ENCODE results near the gene PRELID3B. TPM values are rescaled to one million over a fixed set of nuclear protein-coding genes. Genes with fewer than 3 reads are reported as not detected.

The PRELID3B gene
- total RNA-seq, 1 experiment from 2014 or later, result 83.4 TPM

GRCh38 chr20:58991715-58992114 is 50.9 kb downstream of the PRELID3B start:
- peaks cover 94% of the 10 kb centered on the region for H3K36me3 ChIP-seq (ENCODE audit: insufficient read depth, low read length, poor library complexity, severe bottlenecking)
- ChIA-PET CTCF (no interaction called here), POLR2A (ENCODE audit: low non-redundant PET) (interaction anchor here (0.6 kb wide), 1 partner anchor 63 kb away, joined by 3 read pairs; no protein-coding TSS in a partner anchor)
- DNase-seq (ENCODE audit: low spot score), result no peak
- BruUV-seq (replicated peaks), result no TSS peak
- no peaks in the 10 kb centered on the region for H3K9me3 ChIP-seq (ENCODE audit: low read depth, low read length, poor library complexity, severe bottlenecking)
- H3K4me1 ChIP-seq (ENCODE audit: insufficient read depth, low read length, poor library complexity, severe bottlenecking), result no peaks in the 10 kb centered on the region
- TF ChIP-seq EZH2 (IDR thresholded peaks at IDR 0.05; ENCODE audit: borderline replicate concordance, low read depth, low read length, poor library complexity, severe bottlenecking) (no peak), CTCF (conservative IDR thresholded peaks at IDR 0.05; ENCODE audit: low read depth, low read length) (no peak)
- H3K27me3 ChIP-seq (replicated peaks; ENCODE audit: insufficient read depth, low read depth, low read length, poor library complexity), result no peaks in the 10 kb centered on the region
- no peak overlapping the region for H3K27ac ChIP-seq (ENCODE audit: low read depth, low read length, poor library complexity, severe bottlenecking)
- no peak overlapping the region for H3K4me3 ChIP-seq (ENCODE audit: low read depth, low read length, poor library complexity, severe bottlenecking)
- intact Hi-C loops (cut with micrococcal nuclease; ENCODE audit: unreplicated experiment), result no loop called here

DNA sequence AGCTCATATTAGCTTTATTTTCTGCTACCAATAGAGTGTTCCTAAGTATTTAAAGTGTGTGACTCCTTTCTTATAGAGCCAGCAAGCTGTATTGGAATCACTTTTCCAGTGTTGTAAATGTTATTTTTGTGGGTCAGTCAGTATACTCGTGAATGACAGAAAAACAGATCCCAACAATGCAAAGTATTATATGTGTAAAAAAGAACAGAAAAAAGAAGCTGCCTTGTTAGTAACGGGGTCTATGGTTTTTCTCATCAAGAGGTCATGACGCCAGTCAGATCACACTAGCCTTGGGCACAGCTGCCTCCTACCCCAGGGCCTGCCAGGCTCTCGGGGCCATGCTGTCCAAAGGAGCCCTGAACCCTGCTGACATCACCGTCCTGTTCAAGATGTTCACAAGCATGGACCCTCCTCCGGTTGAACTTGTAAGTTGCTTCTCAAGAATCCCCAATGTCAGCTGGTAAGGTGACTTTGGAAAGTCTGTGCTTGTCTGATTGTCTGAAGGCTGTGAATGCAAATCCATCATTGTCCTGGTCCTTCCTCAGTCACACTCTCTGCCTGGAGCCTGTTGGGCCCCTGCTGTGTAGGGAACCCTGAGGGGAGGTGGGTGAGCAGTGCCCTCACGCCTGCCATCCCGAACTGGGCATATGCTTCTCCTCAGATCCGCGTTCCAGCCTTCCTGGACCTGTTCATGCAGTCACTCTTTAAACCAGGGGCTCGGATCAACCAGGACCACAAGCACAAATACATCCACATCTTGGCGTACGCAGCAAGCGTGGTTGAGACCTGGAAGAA is 51.7 kb downstream of the PRELID3B start:
- CTCF ChIA-PET, result no interaction called here
- intact Hi-C loops (cut with micrococcal nuclease; ENCODE audit: unreplicated experiment), result no loop called here
- TF ChIP-seq EZH2 (IDR thresholded peaks at IDR 0.05; ENCODE audit: borderline replicate concordance, low read depth, low read length, poor library complexity, severe bottlenecking) (no peak), CTCF (conservative IDR thresholded peaks at IDR 0.05; ENCODE audit: low read depth, low read length) (no peak)
- POLR2A ChIA-PET (ENCODE audit: low non-redundant PET), result interaction anchor here (0.5 kb wide), 1 partner anchor 117 kb away, joined by 7 read pairs; no protein-coding TSS in a partner anchor
- Histone ChIP-seq H3K4me3 (ENCODE audit: low read depth, low read length, poor library complexity, severe bottlenecking) (no peak overlapping the region), H3K36me3 (ENCODE audit: insufficient read depth, low read length, poor library complexity, severe bottlenecking) (peaks cover 98% of the 10 kb centered on the region), H3K4me1 (ENCODE audit: insufficient read depth, low read length, poor library complexity, severe bottlenecking) (no peaks in the 10 kb centered on the region), H3K27me3 (replicated peaks; ENCODE audit: insufficient read depth, low read depth, low read length, poor library complexity) (no peaks in the 10 kb centered on the region), H3K27ac (ENCODE audit: low read depth, low read length, poor library complexity, severe bottlenecking) (no peak overlapping the region), H3K9me3 (ENCODE audit: low read depth, low read length, poor library complexity, severe bottlenecking) (no peaks in the 10 kb centered on the region)
- BruUV-seq (replicated peaks), result no TSS peak
- no peak for DNase-seq (ENCODE audit: low spot score)

GRCh38 chr20:58989196-58989595 is 53.4 kb downstream of the PRELID3B start:
- BruUV-seq (replicated peaks), result no TSS peak
- Histone ChIP-seq H3K9me3 (ENCODE audit: low read depth, low read length, poor library complexity, severe bottlenecking) (no peaks in the 10 kb centered on the region), H3K27ac (ENCODE audit: low read depth, low read length, poor library complexity, severe bottlenecking) (no peak overlapping the region), H3K4me1 (ENCODE audit: insufficient read depth, low read length, poor library complexity, severe bottlenecking) (no peaks in the 10 kb centered on the region), H3K36me3 (ENCODE audit: insufficient read depth, low read length, poor library complexity, severe bottlenecking) (peaks cover 86% of the 10 kb centered on the region), H3K4me3 (ENCODE audit: low read depth, low read length, poor library complexity, severe bottlenecking) (no peak overlapping the region), H3K27me3 (replicated peaks; ENCODE audit: insufficient read depth, low read depth, low read length, poor library complexity) (no peaks in the 10 kb centered on the region)
- POLR2A ChIA-PET (ENCODE audit: low non-redundant PET), result no interaction called here
- TF ChIP-seq EZH2 (IDR thresholded peaks at IDR 0.05; ENCODE audit: borderline replicate concordance, low read depth, low read length, poor library complexity, severe bottlenecking) (no peak), CTCF (conservative IDR thresholded peaks at IDR 0.05; ENCODE audit: low read depth, low read length) (no peak)
- DNase-seq (ENCODE audit: low spot score), result no peak
- intact Hi-C loops (cut with micrococcal nuclease; ENCODE audit: unreplicated experiment), result no loop called here
- CTCF ChIA-PET, result no interaction called here
